GM12878 (cell line): ENCODE data around the gene ZFP82. TPM values are rescaled to one million over a fixed set of nuclear protein-coding genes. Genes with fewer than 3 reads are reported as not detected.

Experiments
- ATF7 ChIP-seq: fragments of 450-650 bp; IDR thresholded peaks from 2 replicates; pipeline ENCODE4 v1.6.1; 2016; ENCODE audit warnings: low read depth, mild to moderate bottlenecking
- BCL11A ChIP-seq: IDR thresholded peaks from 2 replicates; pipeline ENCODE4 v1.6.1; 2011; ENCODE audit warnings: low read depth, low read length
- CHD2 ChIP-seq: IDR thresholded peaks from 2 replicates; pipeline ENCODE4 v1.6.1; 2011; ENCODE audit warnings: low read depth, low read length, improper control_type of control experiment, borderline replicate concordance
- DPF2 ChIP-seq: fragments of 450-650 bp; IDR thresholded peaks from 2 replicates; pipeline ENCODE4 v1.6.1; 2017; ENCODE audit warnings: mild to moderate bottlenecking
- EED ChIP-seq: sonication (generic); IDR thresholded peaks from 2 replicates; pipeline ENCODE4 v1.6.1; 2016; ENCODE audit warnings: antibody characterized with exemption, low read depth
- HDGF ChIP-seq: fragments of 450-650 bp; IDR thresholded peaks from 2 replicates; pipeline ENCODE4 v1.6.1; 2016; ENCODE audit warnings: antibody characterized with exemption
- JUNB ChIP-seq: IDR thresholded peaks from 2 replicates; pipeline ENCODE4 v1.6.1; 2016; ENCODE audit warnings: antibody characterized with exemption, mild to moderate bottlenecking
- PBX3 ChIP-seq: IDR thresholded peaks from 2 replicates; pipeline ENCODE4 v1.6.1; 2011; ENCODE audit warnings: mild to moderate bottlenecking, low read depth, low read length, moderate library complexity; ENCODE audit not compliant: insufficient replicate concordance
- RBBP5 ChIP-seq: fragments of 200-600 bp; sonication (generic); conservative IDR thresholded peaks from 2 replicates; pipeline ENCODE4 v1.6.1; 2016
- REST ChIP-seq: IDR thresholded peaks from 2 replicates; pipeline ENCODE4 v1.6.1; 2012; ENCODE audit warnings: mild to moderate bottlenecking, low read depth, low read length
- SPI1 ChIP-seq: IDR thresholded peaks from 2 replicates; pipeline ENCODE4 v1.6.1; 2011; ENCODE audit warnings: low read depth, mild to moderate bottlenecking, low read length, moderate library complexity, borderline replicate concordance; ENCODE audit not compliant: insufficient read depth
- TCF3 ChIP-seq: IDR thresholded peaks from 2 replicates; pipeline ENCODE4 v1.6.1; 2012; ENCODE audit warnings: low read depth, mild to moderate bottlenecking, low read length, borderline replicate concordance; ENCODE audit not compliant: insufficient read depth
- ZBTB11 ChIP-seq: fragments of 450-650 bp; formaldehyde crosslinking; IDR thresholded peaks from 2 replicates; pipeline ENCODE4 v1.5.0; 2022; ENCODE audit warnings: mild to moderate bottlenecking, missing genetic modification characterization
- ZBTB4 ChIP-seq: fragments of 450-650 bp; formaldehyde crosslinking; IDR thresholded peaks from 2 replicates; pipeline ENCODE4 v1.4.0; 2022; ENCODE audit warnings: mild to moderate bottlenecking, moderate library complexity
- polyA plus RNA-seq, 11 experiments: library from polyadenylated mRNA; depleted of rRNA in 4 of 11; unstranded in 6 of 11; stranded (reverse) in 5 of 11; fragments of >200 nt; fragmentation: Nextera tagmentation in 4 of 11; fragmentation: Illumina TruSeq in 1 of 11; extraction: Ambion mirVana in 4 of 11; extraction: Trizol in 1 of 11; gene quantifications; 1 replicate in 1 of 11; 2 replicates in 10 of 11; pipeline versions ENCODE4 v1.2.1 to v1.2.3, GENCODE V29; 2011 to 2016; ENCODE audit warnings: inconsistent platforms in 2 of 11, missing spikeins in 2 of 11, low read depth in 1 of 11
- total RNA-seq, 4 experiments: library from RNA; depleted of rRNA in 3 of 4; stranded (reverse); fragments of >200 nt in 3 of 4; fragmentation: Illumina TruSeq in 1 of 4; extraction: Trizol in 1 of 4; gene quantifications; 2 replicates each; pipeline versions ENCODE4 v1.2.1 to v1.2.3, GENCODE V29; 2013 to 2021
- TF ChIP-seq, protein P1 (sequence below): fragments of 450-650 bp; conservative IDR thresholded peaks from 2 replicates; pipeline ENCODE4 v1.6.1; 2017; ENCODE audit warnings: mild to moderate bottlenecking, moderate library complexity

Gene ZFP82
- total and polyA plus RNA-seq, 10 of the 15 experiments (the other 5 are each of a cell fraction or from before 2014, with no cell fraction given) = 2.0 to 5.4 (median 2.3) TPM

- no peak for TF ChIP-seq ZBTB4 (CRISPR knock-in tag)
- no peak for TF ChIP-seq HDGF
- no peak for TF ChIP-seq PBX3
- TF ChIP-seq JUNB = no peak
- peak; percentile 43; the same call in 1 of the 2 replicates for TF ChIP-seq DPF2
- no peak for TF ChIP-seq REST
- no peak for TF ChIP-seq BCL11A
- TF ChIP-seq, protein P1, sequence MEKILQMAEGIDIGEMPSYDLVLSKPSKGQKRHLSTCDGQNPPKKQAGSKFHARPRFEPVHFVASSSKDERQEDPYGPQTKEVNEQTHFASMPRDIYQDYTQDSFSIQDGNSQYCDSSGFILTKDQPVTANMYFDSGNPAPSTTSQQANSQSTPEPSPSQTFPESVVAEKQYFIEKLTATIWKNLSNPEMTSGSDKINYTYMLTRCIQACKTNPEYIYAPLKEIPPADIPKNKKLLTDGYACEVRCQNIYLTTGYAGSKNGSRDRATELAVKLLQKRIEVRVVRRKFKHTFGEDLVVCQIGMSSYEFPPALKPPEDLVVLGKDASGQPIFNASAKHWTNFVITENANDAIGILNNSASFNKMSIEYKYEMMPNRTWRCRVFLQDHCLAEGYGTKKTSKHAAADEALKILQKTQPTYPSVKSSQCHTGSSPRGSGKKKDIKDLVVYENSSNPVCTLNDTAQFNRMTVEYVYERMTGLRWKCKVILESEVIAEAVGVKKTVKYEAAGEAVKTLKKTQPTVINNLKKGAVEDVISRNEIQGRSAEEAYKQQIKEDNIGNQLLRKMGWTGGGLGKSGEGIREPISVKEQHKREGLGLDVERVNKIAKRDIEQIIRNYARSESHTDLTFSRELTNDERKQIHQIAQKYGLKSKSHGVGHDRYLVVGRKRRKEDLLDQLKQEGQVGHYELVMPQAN = 0 out of 2 replicates have a peak, but pooled peaks have one; percentile 23
- TF ChIP-seq SPI1 = no peak
- no peak for TF ChIP-seq RBBP5
- TF ChIP-seq CHD2 = peak; percentile 71
- peak; percentile 98 for TF ChIP-seq ATF7
- TF ChIP-seq TCF3 = 0 out of 2 replicates have a peak, but pooled peaks have one; percentile 34
- TF ChIP-seq EED = 0 out of 2 replicates have a peak, but pooled peaks have one; percentile 14
- TF ChIP-seq ZBTB11 (CRISPR knock-in tag) = no peak
Measured at GRCh38 chr19:36378625-36379509, 39.6 kb downstream of the ZFP82 start, which contains the start of gene ZFP14 (continued).
